ENCODE results near the gene BIVM. TPM values are rescaled to one million over a fixed set of nuclear protein-coding genes. Genes with fewer than 3 reads are reported as not detected.

Gene BIVM
- total RNA-seq, 1 donor from 2014 or later: 25.7 TPM

DNA sequence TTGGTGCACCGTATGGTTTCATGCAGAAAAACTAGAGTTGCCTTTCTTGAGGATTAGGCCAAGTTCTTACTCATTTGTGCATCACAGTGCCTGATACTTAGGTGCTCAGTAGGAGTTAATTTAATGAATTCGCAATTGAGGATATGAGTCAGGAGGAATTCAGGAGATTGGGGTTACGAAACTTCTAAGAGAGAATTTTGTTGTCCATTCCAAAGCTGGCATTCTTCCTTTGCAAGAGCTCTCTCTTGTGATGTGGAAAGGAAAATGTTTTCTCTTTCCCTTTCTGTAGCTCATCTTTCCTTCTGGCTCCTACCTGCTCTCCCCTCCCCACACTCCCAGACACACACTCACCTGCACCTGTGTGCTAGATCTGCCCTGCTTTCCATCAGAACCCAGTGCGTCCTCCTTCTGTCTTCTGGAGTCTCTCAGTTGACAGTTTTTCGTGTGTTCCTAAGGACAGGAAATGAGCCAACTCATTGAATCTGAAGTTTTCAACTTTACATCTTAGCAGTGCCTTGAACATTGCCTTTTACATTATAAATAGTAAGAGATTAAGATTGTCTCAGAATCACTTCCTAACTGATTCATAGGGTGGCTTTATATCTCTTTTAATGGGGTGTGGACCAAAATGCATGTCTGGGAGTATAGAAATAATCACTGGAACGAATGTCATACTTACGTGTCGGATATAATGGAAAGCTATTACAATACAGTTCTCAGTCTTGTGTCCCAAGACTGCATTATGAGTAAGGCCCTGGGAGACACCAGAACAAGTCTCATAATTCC, 27.2 kb downstream of the BIVM start:
- ATAC-seq: no peak
- intact Hi-C loops (cut with DNase I): no loop called here

DNA sequence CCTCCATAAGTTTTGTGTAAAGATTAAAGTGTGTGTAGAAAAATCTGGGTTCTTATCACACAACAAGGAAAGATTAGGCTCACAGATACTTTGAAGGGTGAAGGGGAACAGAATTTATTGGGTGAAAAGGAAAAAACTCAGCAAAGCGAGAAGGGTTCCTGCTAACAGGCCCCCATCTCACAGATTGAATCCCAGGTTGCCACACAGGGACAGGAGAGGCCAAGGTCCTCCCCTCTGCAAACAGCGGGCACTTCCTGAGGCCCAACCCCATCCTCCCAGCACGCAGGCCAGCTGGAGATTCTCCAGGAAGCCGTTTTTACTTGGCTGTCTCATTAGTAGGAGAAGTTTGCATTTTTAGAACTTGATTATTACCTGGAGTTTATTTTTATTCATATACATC, 31.7 kb downstream of the BIVM start:
- no peak for ATAC-seq

More for the DNA sequence above, 27.2 kb downstream of the BIVM start:
- DNase-seq (ENCODE audit: low spot score): no peak

DNA sequence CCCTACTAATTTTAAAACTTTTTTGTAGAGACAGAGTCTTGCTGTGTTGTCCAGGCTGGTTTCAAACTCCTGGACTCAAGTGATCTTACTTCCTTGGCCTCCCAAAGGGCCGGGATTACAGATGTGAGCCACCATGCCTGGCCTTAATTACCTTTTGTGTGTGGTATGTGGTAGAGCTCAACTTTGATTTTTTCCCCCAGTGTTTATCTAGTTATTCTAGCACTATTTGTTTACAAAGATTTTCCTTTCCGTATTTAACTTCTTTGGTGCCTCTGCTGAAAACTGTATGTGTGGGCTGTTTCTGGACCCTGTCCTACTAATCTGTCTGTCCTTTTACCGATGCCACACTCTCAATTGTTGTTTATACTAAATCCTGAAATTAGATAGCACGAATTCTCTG, 37.6 kb downstream of the BIVM start:
- DNase-seq (ENCODE audit: low spot score): no peak
- ATAC-seq: no peak
- intact Hi-C loops (cut with DNase I): loop anchor here (10.0 kb wide), 1 partner anchor 252 kb away; no protein-coding TSS in a partner anchor

More for the DNA sequence above, 31.7 kb downstream of the BIVM start:
- intact Hi-C loops (cut with DNase I): loop anchor here (10.0 kb wide), 1 partner anchor 246 kb away; no protein-coding TSS in a partner anchor
- DNase-seq (ENCODE audit: low spot score): no peak

GRCh38 chr13:102838273-102838672, 39.4 kb downstream of the BIVM start:
- no peak for DNase-seq (ENCODE audit: low spot score)
- intact Hi-C loops (cut with DNase I): loop anchor here (10.0 kb wide), 1 partner anchor 253 kb away; no protein-coding TSS in a partner anchor
- ATAC-seq: no peak

DNA sequence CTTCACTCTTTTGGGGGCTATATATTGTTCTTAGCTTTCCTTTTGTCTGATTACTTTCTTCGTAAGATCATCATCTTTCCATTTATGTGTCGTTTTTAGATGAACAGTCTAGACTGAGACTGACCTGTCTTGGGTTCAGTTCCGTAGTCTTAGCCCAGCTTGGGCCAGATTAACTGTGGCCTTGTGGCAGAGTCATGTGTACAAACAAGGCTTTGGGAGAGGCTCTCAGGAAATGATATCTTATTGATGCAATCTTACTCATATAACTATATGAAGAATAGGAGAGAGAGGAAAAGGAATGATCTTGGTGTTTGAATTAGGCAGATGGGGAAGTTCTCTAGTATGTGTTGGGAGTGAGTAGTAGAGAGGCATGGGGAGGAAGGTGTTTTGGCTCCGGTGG, 40.1 kb downstream of the BIVM start:
- ATAC-seq: no peak

GRCh38 chr13:102839462-102839861, 40.5 kb downstream of the BIVM start:
- intact Hi-C loops (cut with DNase I): loop anchor here (10.0 kb wide), 1 partner anchor 255 kb away; no protein-coding TSS in a partner anchor
- DNase-seq (ENCODE audit: low spot score) (no peak), ATAC-seq (no peak)

More for the DNA sequence above, 40.1 kb downstream of the BIVM start:
- DNase-seq (ENCODE audit: low spot score): no peak
- intact Hi-C loops (cut with DNase I): loop anchor here (10.0 kb wide), 1 partner anchor 254 kb away; no protein-coding TSS in a partner anchor

- ATAC-seq (no peak), DNase-seq (ENCODE audit: low spot score) (no peak)
- intact Hi-C loops (cut with DNase I): no loop called here
Observed at GRCh38 chr13:102845289-102845629, 46.3 kb downstream of the BIVM start.

DNA sequence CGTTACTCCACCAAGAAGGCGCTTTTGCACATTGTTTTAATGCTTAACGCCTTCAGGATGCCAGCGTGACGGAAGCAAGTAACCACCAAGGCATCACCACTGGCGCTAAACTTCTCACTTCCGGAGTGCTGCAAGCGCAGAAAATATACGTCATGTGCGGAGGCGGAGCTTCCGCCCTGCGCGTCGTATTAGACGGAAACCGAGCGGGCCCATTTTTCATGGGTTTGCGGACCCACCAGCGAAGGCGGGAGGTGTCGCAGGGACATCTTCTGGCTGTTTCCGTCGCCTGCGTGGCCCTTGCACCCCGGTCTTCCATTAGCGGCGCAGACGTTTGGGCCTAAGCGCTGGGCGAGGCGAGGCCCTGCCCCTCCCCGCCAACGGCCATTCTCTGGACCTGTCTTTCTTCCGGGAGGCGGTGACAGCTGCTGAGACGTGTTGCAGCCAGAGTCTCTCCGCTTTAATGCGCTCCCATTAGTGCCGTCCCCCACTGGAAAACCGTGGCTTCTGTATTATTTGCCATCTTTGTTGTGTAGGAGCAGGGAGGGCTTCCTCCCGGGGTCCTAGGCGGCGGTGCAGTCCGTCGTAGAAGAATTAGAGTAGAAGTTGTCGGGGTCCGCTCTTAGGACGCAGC, 46.8 kb downstream of the BIVM start, which contains the start of gene ERCC5:
TSS of gene ERCC5 (plus strand) at position 403 of the 631 bp plus-strand sequence. CDS start 235 bp downstream, outside the sequence.
- intact Hi-C loops (cut with DNase I): no loop called here
- ATAC-seq: peak; percentile 97
- DNase-seq (ENCODE audit: low spot score): peak; percentile 97

- peak; percentile 38 for ATAC-seq
- DNase-seq (ENCODE audit: low spot score): no peak
- intact Hi-C loops (cut with DNase I): no loop called here
Observed at GRCh38 chr13:102846261-102847015, 47.5 kb downstream of the BIVM start.

DNA sequence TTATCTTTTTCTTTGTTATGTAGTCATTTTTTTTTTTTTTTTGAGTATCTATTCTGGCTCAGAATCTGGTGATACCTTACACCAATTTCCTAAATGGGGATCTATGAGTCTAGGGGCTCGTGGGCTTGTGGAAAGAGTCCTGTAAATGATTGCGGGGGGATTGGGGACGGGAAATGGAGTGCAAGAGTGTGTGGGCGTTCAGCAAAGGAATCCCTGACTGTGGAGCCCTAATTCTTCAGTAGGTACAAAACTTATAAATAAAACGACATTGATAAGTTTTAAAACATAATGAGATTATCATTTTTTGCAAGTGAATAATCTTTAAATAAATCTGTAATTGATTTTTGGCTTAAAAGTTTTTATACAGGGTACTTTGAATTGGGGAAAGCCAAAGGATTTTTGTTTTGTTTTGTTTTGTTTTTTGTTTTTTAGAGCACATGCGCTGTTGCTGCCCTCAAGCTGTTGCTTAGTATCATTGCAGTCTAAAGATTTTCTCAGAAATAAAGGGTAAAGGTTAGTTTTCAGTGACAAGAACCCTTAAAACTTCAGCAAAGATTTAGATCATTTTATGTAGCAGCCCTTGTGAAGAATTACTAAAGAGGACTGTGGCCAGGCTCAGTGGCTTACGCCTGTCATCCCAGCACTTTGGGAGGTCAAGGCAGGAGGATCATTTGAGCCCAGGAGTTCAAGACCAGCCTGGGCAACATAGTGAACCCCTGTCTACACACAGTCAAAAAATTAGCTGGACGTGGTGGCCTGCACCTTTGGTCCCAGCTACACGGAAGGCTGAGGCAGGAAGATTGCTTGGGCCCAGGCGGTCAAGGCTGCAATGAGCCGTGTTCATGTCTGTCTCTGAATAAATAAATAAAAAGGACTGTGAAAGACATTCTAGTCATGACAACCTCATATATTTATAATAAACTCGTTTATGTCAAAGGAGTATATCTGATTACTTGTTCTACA, 48.6 kb downstream of the BIVM start:
- ATAC-seq: no peak
- no peak for DNase-seq (ENCODE audit: low spot score)

GRCh38 chr13:102848956-102849355, 50.0 kb downstream of the BIVM start:
- DNase-seq (ENCODE audit: low spot score) (no peak), ATAC-seq (no peak)
- intact Hi-C loops (cut with DNase I): no loop called here

More for the DNA sequence above, 48.6 kb downstream of the BIVM start:
- intact Hi-C loops (cut with DNase I): no loop called here

DNA sequence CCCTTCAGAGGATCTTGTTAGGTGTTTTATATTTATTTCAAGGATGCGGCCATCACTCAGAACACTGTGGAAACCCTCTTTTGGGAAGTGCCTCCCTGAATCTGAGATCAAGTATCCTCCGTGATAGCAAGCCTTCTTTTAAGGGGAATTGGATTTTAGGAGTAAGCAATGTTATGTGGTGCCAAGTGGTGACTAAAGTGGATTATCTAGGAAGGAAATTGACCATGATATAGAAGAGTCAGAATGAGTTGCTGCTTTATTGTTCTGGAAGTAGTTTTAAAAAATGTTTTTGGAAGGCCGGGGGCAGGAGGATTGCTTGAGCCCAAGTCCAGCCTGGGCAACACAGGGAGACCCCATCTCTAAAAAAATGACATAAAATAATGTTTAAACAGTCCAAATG, 53.6 kb downstream of the BIVM start:
- intact Hi-C loops (cut with DNase I): no loop called here
- DNase-seq (ENCODE audit: low spot score) (no peak), ATAC-seq (no peak)

DNA sequence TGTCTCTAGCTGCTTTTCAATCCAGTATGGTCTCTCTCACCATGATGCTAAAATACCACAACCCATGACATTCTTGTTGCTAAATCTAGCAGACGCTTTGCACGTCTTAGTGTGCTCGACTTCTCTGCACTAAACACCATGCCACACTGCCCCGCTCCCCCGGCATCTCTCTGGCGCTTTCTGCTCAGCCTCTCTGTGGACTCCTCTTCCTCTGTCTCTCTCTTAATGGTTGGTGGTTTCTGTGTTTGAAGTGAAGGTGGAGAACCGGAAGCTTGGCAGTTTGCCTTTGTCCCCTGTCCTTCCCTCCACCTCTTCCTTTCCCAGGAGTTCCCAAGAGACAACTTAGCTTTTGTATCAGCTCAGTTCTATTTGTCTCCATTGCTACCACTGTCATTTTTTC, 55.8 kb downstream of the BIVM start:
- DNase-seq (ENCODE audit: low spot score) (no peak), ATAC-seq (no peak)
- intact Hi-C loops (cut with DNase I): no loop called here

DNA sequence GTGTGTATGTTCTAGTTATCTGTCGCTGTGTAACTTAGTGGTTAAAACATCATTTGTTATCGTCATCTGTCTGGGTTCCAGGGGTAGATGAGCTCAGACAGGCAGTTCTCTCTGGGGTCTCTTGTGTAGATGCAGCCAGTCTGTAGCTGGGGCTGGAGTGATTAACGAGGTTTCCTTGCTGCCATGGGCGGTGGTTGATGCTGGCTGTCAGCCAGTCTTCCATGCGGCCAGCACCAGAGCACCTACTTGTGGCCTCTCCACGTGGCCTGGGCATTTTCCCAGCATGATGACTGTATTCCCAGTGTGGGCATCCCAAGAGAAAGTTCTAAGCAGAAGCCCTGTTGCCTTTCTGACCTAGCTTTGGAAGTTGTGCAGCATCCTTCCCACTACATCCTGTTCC, 57.6 kb downstream of the BIVM start:
- ATAC-seq (no peak), DNase-seq (ENCODE audit: low spot score) (no peak)
- intact Hi-C loops (cut with DNase I): no loop called here

- ATAC-seq (no peak), DNase-seq (ENCODE audit: low spot score) (no peak)
- intact Hi-C loops (cut with DNase I): no loop called here
Observed at GRCh38 chr13:102862624-102863210, 63.8 kb downstream of the BIVM start.

GRCh38 chr13:102863590-102863989, 64.7 kb downstream of the BIVM start:
- ATAC-seq: no peak

GRCh38 chr13:102868366-102868936, 69.5 kb downstream of the BIVM start:
- intact Hi-C loops (cut with DNase I): no loop called here
- DNase-seq (ENCODE audit: low spot score) (no peak), ATAC-seq (no peak)

More at GRCh38 chr13:102863590-102863989, 64.7 kb downstream of the BIVM start:
- DNase-seq (ENCODE audit: low spot score): no peak
- intact Hi-C loops (cut with DNase I): no loop called here

All from sciatic nerve (tissue), 2 donors.